ENCODE results near the gene IMMT.

IMMT gene

GRCh38 chr2:86174445-86174844, 20.8 kb downstream of the IMMT start:
- in situ Hi-C loops (cut with MboI; ENCODE audit: low sequenced_read_pairs, unreplicated experiment): no loop called here
- no peak for TF ChIP-seq CTCF (IDR thresholded peaks at IDR 0.05; ENCODE audit: borderline replicate concordance, control extremely low read depth, extremely low read depth, insufficient read depth, missing control alignments)
- no peak for DNase-seq (ENCODE audit: low spot score)

DNA sequence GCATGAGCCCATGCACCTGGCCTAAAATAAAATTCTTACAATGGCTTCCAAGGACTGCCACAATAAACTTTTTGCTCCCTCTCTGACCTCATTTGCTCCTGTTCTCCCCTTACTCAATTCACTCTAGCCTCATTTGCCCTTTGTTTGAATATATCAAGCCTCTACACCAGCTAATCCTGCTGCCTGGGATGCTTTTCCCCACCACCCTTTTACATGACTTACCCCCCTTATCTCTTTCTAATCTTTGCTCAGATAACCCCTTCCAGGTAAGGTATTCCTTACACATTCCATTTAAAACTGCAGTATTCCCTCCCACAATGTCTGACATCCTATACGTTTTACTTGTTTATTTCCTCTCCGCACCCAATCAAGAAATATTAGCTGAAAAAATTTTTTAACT, 22.7 kb downstream of the IMMT start:
- no peak for TF ChIP-seq CTCF (IDR thresholded peaks at IDR 0.05; ENCODE audit: borderline replicate concordance, control extremely low read depth, extremely low read depth, insufficient read depth, missing control alignments)
- in situ Hi-C loops (cut with MboI; ENCODE audit: low sequenced_read_pairs, unreplicated experiment): no loop called here

DNA sequence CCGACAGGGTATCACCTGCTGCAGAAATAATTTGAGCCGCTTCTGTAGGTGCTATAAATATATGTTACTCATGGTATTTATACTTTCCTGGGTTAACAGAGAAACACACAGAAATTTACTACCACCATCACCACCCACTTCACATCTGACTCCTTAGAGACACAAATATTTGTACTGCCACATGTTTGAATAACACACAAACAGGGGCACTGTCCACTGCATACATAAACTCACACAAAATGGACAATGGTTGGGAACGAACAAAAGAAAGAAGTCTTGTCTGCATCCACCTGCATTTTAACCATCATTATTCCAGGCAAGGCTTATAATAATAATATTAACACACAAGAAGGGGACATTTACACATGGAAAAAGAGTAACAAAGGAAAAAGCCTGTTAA, 24.0 kb downstream of the IMMT start:
- in situ Hi-C loops (cut with MboI; ENCODE audit: low sequenced_read_pairs, unreplicated experiment): no loop called here
- DNase-seq (ENCODE audit: low spot score): no peak
- TF ChIP-seq CTCF (IDR thresholded peaks at IDR 0.05; ENCODE audit: borderline replicate concordance, control extremely low read depth, extremely low read depth, insufficient read depth, missing control alignments): no peak

More for the DNA sequence above, 22.7 kb downstream of the IMMT start:
- no peak for DNase-seq (ENCODE audit: low spot score)

GRCh38 chr2:86170449-86170848, 24.8 kb downstream of the IMMT start:
- DNase-seq (ENCODE audit: low spot score): no peak
- no peak for TF ChIP-seq CTCF (IDR thresholded peaks at IDR 0.05; ENCODE audit: borderline replicate concordance, control extremely low read depth, extremely low read depth, insufficient read depth, missing control alignments)
- in situ Hi-C loops (cut with MboI; ENCODE audit: low sequenced_read_pairs, unreplicated experiment): no loop called here

DNA sequence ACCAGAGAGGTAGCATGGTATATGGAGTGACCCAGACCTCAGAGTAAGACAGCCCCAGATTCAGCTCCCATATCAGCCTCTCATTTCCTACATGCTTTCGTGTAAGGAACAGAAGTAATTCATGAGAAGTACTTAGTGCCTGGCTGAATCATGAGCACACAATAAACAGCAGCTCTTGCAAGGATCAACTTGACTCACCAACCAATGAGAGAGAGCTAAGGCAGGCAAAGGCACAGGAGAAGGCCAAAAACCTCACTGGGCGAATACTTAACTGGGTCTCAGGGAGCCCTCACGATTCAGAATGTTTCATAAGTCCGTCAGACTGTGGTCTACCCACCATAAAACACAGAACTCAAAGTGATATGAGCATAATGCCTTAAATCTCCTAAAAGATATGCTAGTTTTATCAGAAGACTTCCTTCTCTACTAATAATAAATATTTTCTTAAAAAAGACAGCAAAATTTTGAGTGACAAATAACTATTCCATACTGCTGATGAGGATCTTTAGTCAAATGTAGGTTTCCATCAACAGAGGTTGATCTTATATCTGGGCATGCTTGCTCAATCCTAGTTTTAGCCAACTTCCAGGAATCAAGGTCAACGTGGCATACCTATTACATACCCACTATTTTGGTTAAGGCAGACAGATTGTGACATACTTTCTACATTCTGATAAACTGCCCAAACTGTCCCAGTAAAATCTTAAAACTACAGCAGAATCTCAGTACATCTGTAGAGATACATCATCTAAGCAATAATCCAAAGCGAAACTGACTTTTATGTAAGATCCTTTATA, 34.9 kb downstream of the IMMT start:
- no peak for TF ChIP-seq CTCF (IDR thresholded peaks at IDR 0.05; ENCODE audit: borderline replicate concordance, control extremely low read depth, extremely low read depth, insufficient read depth, missing control alignments)
- in situ Hi-C loops (cut with MboI; ENCODE audit: low sequenced_read_pairs, unreplicated experiment): no loop called here

DNA sequence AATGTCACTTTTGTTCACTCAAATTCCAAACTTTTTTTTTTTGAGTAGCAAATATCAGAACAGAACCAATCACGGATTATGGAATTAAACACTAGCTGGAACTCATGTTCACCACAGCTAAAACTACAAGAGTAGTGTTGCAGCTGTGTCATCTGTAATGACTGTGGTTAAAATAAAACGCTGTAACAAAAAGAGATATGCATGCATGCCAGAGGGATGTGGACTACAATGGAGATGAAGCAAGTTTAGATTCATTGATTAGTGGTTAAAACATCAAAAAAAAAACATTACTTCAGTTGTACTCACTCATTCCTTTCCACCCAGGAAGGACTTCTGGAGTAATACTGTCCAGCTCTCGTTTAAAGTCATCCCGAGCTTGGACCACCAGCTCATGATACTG, 37.0 kb downstream of the IMMT start:
- TF ChIP-seq CTCF (IDR thresholded peaks at IDR 0.05; ENCODE audit: borderline replicate concordance, control extremely low read depth, extremely low read depth, insufficient read depth, missing control alignments): no peak
- DNase-seq (ENCODE audit: low spot score): no peak
- in situ Hi-C loops (cut with MboI; ENCODE audit: low sequenced_read_pairs, unreplicated experiment): no loop called here

More for the DNA sequence above, 34.9 kb downstream of the IMMT start:
- no peak for DNase-seq (ENCODE audit: low spot score)

Measured in GM13976 (cell line).